Dermis blood vessel endothelial cell (primary cell): ENCODE data around the gene HGS. TPM values are rescaled to one million over a fixed set of nuclear protein-coding genes. Genes with fewer than 3 reads are reported as not detected.
A peak's percentile ranks its signal among the peaks of the same experiment; 100 is the strongest.
"Not testable (repeated sequence)": the region's sequence is repeated elsewhere in the genome, so short reads cannot be mapped to it uniquely, and the experiment has no call there.

Experiments used
- DNase-seq: peaks from one replicate; pipeline ENCODE4 v3.0.0; 2010
- total RNA-seq: library from RNA; depleted of rRNA; stranded (reverse); fragments of >200 nt; gene quantifications from 2 replicates; pipeline ENCODE4 v1.2.3, GENCODE V29; 2014

The HGS gene
- total RNA-seq, 1 donor from 2014 or later: 59.7 TPM

DNA sequence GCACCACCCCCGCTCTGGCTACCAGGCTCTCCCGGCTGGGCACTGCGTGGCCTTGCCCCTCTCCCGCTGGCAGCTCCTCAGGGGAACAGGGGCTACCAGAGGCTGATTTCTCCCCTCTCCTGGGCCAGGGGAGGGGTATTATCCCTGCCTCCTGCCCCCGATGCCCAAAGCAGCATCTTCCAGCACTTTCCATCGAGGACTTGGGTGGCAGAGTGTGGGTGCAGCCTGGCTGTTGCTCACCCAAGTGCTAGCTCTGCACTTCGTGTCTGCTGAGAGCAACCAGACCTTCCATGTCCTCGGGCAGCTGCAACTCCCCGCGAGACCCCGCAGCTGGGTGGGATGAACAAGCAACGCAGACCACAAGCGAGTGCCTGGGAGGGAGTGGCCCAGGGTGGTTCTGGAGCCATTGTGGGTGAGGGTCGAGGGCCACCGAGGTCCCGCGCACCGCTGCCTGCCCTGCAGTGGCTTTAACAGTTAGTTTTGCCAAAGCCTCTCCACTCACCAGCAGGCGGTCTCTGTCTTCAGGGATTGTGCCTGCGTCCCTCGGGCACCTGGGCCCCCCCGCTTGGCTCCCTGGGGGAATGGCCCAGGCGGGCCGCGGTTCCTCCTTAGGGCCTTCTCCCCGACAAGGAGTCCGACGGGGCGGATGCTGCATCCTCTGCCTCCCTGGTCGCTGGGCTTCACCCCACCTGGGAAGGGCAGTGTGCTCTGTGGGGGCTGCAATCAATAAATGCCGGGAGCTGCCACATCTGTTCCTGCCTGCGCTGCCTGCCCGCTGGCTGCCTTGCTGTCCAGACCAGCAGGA, 36.7 kb downstream of the HGS start:
- no peak for DNase-seq

DNA sequence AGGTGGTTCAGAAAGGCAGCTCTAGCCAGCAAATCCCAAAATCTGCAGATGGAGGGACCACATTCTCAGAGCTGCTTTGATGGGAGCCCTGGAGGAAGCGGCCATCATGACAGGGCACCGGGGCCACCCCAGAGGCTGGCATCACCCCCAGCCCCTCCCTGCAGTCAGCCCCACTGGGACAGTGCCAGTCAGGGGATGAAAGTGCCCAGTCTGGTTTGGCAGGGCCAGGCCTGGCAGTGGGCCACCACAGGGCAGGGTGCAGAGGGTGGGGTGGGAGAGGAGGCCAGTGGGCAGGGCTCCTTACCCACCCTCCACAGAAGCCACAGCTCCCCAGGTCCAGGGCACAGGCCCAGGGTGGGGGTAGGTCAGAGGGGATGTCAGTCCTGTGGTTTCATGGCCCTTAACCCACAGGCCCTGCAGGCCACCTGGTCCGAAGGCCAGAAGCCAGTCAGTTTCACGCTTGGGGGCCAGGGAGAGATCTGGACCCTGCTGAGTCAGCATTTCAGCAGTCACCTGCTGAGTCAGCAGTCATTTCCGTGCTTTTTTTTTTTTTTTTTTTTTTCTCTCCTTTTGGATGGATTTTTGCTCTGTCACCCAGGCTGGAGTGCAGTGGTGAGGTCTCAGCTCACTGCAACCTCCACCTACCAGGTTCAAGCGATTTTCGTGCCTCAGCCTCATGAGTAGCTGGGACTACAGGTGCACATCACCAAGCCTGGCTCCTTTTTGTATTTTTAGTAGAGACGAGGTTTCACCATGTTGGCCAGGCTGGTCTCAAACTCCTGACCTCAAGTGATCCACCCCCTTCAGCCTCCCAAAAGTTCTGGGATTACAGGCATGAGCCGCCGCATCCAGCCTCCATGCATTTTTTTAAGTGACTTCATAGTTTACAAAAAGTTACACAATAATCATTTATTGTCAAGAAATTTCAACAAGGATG, 38.6 kb downstream of the HGS start:
- no peak for DNase-seq

DNA sequence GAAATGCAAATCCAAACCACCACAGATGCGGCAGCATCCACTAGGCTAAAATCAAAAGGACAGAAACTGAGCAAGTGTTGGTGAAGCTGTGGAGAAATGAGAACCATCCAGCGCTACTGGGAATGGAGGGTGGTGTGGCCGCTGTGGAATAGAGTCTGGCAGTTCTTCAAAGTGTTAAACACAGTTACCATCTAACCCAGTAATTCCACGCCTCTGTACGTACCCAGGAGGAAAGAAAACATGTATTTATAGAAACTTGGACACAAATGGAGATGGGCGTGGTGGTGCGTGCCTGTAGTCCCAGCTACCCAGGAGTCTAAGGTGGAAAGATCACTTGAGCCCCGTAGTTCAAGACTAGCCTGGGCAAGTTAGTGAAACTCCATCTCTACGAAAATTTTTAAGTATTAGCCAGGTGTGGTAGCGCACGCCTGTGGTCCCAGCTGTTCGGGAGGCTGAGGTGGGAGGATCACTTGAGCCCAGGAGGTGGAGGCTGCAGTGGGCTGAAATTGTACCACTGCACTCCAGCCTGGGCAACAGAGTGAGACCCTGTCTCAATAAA, 39.9 kb downstream of the HGS start:
- no peak for DNase-seq

DNA sequence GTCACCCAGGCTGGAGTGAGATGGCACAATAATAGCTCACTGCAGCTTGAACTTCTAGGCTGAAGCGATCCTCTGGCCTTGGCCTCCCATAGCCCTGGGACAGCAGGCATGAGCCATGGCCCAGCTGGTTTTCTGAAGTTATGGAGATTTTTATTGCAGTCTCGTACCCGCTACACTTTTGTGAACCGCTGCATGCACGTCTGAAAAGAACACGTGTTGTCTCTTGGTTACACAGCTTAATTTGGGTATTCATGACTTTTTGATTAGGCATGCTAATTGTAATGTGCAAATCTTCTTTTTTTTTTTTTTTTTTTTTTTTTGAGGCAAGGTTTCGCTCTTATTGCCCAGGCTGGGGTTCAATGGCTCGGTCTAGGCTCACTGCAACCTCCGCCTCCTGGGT, 41.6 kb downstream of the HGS start:
- DNase-seq: no peak

DNA sequence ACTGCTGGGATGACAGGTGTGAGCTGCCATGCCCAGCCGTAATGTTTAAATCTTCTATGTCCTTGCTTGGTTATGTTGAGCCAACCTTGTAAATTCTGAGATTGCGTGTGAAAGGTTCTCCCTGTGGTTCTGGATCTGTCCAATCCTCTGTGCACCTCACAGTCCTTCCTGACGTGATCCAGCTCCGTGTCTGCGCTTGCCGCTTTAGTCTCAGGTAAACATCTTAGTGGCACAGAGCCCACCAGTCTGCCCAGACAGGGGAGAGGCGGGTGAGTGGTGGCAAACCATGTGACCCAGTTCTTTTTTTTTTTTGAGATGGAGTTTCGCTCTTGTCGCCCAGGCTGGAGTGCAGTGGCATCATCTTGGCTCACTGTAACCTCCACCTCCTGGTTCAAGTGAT, 42.2 kb downstream of the HGS start:
- DNase-seq: no peak

DNA sequence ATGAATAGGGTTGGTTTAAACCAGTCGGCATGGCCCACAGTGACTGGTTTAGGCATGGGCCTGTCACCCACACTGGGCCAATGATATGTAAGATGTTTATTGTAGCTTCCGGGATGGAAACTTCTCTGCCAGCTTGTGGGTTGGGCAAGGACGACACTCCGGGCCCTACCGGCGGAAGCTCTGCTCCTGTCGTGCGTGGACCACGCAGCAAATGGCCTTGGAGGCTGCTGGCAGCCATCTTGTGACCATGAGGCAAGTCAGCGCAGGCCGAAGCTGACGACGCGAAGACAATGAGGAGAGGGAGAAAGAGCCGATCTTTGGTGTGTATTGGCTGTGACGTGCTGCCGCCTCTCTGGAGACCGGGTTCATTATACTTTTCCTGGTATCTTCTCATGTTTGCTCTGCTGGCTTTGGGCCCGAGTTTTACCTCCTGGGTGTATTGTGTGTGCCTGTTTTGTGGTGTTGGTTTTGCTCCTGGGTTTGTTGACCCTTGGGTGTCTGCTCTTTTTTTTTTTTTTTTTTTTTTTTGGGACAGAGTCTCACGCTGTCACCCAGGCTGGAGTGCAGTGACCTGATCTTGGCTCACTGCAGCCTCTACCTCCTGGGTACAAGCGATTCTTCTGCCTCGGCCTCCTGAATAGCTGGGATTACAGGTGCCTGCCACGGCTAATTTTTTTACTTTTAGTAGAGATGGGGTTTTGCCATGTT, 43.7 kb downstream of the HGS start:
- no peak for DNase-seq

DNA sequence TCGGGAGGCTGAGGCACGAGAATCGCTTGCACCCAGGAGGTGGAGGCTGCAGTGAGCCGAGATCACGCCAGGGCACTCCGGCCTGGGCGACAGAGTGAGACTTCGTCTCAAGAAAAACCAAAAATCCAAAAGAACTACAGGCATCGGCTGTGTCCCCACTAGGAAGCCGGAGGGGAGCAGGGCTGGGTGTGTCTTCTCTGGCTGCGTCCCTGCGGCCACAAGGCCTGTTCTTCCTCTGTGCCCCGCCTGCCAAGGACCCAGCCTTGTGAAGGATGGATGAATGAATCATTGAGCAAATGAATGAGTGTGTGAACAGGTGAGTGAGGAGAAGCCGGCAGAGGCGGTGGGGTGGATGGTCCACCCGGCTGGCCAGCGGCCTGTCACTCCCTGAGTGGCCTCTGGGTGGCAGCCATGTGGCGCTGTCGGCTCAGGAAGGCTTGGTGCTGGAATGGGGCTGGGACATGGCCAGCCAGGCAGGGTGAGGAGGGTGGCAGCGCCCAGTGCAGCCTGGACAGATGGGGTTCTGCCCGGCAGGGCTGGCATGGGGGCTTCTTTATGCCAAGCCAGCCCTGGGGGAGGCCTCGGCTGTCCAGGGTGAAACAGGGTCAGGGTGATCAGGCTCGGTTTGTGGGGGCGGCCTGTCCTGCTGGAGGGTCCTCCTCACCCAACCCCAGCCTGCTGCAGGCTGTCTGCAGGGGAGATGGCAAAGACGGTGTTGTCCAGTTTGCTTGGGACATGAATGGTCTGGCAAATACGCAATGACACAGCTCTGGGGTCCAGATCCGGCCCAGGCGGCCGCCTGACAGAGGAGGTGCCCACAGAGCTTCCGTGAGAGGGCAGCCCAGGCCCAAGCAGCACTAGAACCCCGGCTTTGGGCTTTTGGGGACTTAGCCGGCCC, 49.9 kb downstream of the HGS start:
- peak; percentile 81 for DNase-seq

DNA sequence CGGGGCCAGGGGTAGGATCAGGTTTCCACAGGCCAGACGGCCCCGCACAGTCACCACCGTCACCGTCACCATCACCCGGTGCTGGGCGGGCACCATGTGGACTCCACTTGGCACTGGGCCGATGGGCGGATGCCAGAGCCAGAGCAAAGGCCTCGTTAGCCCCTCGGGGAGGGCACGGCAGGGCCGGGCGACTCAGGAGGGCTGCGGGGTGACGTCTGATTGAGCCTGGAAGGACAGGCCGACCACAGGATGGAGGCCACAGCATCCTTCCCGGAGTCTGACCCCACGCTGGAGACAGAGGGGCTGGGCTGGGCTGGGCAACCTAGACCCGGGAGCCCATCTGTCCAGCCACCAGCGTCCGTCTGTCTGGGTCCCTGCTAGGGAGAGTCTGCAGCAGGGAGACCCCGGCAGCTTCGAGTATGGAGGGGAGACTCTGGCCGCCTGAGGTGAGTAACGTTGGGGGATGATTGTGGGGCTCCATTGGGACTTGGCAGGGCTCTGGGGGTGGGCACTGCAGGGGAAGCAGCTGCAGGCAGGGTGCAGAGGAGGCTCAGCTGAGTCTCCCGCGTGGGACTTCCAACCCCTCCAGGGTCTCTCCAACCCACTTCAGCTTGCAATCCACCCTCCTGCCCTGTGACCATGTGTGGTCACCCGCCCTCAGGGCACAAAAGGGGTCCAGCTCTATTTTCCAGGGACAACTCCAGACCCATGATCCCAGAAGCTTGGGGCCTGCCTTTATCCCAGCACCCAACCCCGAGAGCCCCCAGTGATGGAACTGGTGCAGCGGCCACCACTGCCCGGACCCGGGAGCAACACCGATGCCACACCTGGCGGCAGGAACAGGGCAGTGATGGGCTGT, 50.8 kb downstream of the HGS start:
- DNase-seq: no peak

DNA sequence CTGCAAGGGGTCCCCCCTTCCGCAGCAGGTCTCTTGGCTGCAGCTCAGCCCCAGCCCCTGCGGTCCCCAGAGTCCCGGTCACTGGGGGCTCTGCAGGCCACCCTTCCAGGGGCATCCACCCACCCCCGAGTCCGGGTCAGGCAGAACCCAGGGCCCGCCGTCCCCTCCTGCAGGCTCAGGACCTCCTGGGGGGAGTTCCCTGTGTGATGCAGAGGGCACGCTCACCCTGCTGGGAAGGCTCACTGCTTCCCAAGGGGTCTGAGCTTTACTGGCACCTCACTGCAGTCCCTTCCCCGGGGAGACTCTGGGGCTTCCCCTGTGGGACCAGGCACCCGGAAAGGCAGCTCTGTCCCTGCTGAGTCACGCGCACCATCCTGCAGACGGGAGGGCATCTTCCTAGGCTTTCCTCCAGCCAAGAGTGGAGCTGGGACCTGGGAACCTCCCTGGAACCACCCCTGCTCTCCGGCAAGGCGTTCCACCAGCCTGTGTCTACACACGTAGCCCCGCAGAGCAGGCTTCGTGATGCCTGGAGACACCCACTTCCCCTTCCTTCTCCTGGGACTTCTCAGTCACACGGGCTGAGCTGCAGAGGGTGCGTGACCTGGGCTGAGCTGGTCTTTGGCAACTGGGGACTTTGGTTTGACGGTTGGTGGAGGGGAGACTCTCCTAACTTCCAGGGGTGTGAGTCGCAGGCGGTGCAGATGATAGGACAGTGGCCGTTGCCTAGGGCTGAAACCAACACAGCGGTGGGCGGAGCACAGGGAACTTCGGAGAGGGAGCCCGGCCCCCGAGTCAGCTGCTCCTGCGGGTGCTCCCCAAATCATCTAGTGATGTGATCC, 51.7 kb downstream of the HGS start:
- no peak for DNase-seq

DNA sequence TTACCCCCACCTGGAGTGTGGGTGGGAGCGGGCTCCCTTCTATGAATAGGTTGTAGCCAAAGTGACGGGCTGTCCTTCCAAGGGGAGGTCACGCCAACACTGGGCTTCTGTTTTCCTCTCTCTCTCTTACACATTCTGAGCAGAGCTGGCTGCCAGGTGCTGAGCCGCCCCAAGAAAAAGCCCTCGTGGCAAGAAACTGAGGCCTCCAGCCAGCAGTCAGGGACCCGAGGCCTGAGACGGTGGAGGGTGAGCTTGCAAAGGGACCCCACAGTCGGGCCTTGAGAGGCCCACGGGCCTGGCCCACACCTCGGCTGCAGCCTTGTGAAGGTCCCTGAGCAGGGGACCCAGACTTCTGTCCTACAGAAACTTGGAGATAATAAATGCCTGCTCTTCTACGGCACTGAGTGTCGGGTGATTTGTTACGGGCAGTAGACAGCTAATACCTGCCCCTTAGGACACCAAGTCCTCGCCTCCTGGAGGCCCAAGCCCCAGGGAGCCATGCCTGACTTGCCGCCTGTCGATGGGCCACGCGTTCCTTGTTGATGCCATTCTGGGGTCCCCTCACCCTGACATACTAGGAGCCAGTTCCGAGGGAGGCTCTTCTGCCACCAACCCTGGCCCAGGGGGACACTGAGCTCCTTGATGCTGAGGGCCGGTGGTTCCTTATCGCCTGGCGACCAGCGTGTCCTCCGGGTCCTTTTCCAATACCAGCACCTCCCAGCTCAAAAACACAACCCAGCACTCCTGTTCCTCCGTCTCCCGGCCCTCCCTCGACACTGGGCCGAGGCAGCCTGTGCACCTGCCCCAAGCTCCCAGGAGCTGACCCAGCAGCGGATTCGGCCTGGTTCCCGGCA, 54.4 kb downstream of the HGS start:
- DNase-seq: no peak

DNA sequence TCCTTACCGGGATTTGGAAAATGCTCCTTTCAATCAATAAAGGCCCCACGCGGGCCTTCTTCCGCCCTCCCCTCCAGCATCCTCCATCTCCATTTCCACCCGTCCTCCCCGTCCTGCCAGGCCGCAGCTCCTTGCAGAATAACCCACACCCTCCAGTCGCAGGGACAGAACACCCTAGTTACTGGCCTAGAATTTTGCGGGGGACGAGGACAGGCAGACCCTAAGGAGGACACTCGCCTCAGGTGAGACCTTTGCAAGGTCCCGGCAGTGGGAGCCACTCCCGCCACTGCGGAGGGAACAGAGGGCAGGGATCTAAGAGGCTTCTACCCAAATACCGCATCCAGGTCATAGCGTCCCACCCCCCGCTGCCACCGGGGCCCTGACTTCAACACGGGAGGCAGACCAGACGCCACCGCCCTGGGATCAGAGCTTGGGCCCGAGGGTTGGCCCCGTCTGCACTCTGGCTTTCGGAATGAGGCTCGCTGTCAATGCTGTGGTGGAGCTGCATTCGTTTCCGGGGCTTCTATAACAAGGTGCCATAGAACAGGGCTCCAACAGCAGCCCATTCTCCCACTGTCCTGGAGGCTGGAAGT, 55.1 kb downstream of the HGS start:
- no peak for DNase-seq

DNA sequence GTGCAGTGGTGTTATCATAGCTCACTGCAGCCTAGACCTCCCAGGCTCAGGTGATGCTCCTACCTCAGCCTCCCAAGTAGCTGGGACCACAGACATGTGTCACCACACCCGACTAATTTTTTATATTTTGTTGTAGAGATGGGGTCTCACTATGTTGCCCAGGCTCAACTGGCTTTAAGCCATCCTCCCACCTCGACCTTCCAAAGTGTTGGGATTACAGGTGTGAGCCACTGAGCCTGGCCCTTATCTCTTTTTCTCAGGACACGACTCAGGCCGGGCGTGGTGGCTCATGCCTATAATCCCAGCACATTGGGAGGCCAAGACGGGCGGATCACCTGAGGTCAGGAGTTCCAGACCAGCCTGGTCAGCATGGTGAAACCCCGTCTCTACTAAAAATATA, 55.8 kb downstream of the HGS start:
- DNase-seq: not testable (repeated sequence)

DNA sequence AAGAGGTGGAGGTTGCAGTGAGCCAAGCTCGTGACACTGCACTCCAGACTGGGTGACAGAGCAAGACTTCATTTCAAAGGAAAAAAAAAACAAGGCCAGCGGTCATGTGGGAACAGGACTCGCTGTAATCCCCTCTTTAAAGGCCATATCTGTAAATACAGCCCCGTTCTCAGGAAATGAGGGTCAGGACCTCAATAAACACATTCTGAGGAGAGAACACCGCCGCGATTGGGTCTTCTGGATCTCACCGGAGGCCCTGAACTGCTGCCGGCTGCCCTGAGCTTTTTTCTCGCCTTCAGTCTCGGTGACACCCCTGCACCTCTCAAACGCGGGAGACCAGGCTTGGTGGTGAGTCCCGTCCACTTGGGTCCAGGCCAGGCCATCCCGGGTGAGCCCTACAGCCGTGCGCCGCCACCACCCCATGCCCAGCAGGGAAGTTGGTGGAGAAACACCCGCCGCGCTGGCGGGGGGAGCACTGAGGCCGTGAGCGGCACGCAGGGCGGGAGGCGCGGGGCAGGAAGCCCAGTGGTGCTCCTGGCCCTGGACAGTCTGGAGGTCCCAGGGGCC, 56.7 kb downstream of the HGS start:
- peak; percentile 32 for DNase-seq

DNA sequence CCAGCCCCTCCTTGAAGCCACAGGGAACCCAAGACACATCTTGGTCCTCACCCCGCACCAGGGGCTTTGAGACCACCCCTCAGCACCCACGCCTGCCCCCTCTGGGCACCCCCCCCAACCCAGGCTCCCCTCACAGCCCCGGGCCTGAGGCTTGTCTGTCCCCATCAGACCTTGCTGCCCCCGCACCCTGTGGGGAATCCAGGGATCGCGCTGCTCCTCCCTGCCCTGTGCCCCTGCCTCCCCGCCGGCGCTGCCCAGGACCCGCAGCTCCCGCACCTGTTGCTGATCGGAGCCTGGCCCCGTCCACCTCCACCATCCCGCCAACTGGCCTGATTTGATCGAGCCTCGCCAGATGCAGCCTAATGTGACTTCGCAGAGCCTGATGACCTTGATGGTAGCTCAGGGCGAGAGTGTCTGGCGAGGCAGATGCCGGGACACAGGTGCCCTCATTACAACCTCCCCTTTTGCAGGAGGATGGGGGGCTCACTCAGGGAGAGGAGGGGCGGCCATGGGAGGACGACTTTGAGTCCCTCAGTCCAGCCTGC, 57.3 kb downstream of the HGS start:
- no peak for DNase-seq

DNA sequence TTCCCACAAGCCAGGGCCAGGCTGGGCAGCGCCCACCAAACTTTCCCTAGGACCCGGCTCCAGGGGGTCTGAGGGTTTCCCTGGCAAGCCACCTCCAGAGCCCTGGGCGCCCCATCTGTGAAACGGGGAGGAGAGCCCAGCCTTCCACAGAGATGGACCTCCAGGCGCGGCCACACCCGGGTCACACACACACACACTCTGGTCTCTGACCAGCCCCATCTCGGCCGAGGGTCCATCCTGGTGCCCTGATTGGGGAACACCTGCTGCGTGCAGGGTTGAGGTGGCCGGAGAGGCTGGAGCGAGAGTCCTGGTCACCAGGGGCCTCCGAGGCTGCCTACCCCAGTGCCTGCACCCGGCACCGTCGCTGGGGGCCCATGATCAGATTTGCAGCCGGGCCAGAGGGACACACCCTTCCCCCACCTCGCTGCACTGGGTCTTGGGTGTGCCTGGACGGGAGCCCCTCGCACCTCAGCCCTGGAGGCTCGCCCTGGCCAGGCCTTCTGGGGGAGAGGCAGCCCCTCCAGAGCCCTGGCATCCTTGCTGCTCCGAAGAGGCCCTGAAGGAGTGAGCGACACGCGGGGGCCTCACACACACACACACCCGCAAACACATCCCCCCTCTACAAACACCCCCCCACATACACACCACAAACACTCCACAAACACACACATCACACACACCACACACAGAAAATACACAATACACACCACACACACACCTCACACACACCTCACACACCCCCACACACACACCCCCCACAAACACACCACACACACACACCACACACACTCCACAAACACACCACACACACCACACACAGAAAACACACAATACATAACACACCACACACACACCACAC, 58.0 kb downstream of the HGS start:
- DNase-seq: no peak
